Activated CD4-positive, alpha-beta T cell treated with anti-CD3 and anti-CD28 coated beads, Interleukin-2, amount 50 U/mL, for 4 hours (primary cell): Measurements from ENCODE around the gene RAP1GAP2.
"Not testable (repeated sequence)": the region's sequence is repeated elsewhere in the genome, so short reads cannot be mapped to it uniquely, and the experiment has no call there.

ENCODE experiments used
- DNase-seq, 2 experiments: peaks; one replicate each; pipeline ENCODE4 v3.0.0-alpha.2; 2020

RAP1GAP2 gene

GRCh38 chr17:3063507-3063906 lies 267.3 kb downstream of the RAP1GAP2 start, which contains the start of gene OR1D5:
Gene OR1D5, minus strand, starts transcription at chr17:3063607. Its CDS starts 0 bp downstream, at chr17:3063607.
- not testable (repeated sequence) for DNase-seq

- DNase-seq, result not testable (repeated sequence)
Observed at GRCh38 chr17:3065192-3065591, 269.0 kb downstream of the RAP1GAP2 start.

- DNase-seq, result not testable (repeated sequence)
Observed at GRCh38 chr17:3073850-3074249, 277.6 kb downstream of the RAP1GAP2 start.
